Stimulated activated CD8-positive, alpha-beta memory T cell treated with anti-CD3 and anti-CD28 coated beads, Interleukin-7, amount 100 ng/mL, for 4 hours (primary cell): Measurements from ENCODE around the gene WASHC2A.
"Not testable (repeated sequence)": the region's sequence is repeated elsewhere in the genome, so short reads cannot be mapped to it uniquely, and the experiment has no call there.

ENCODE experiments used
- DNase-seq, 2 donors: peaks; one replicate each; pipeline ENCODE4 v3.0.0-alpha.2; 2020; ENCODE audit warnings: low read depth in 2 of 2

WASHC2A gene

DNA sequence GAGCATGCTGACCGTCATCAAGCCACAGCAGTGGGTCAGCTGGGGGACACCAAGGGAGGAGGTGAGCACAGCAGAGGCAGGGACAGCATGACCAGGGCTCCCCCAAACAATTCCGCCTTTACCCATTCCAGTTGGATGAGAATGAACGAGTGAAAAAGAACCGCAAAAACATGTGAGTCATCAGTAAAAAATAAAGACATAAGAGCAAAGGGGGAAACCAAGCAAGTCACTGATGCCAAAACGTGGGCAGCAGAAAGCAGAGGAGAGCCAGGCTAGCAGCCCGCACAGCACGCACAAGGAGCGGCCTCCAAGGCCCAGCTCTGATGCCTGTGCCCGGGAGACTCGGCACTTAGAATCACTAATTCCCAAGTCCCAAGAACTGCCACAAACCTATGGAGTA lies 7.8 kb upstream of the WASHC2A start:
- not testable (repeated sequence) for DNase-seq

DNA sequence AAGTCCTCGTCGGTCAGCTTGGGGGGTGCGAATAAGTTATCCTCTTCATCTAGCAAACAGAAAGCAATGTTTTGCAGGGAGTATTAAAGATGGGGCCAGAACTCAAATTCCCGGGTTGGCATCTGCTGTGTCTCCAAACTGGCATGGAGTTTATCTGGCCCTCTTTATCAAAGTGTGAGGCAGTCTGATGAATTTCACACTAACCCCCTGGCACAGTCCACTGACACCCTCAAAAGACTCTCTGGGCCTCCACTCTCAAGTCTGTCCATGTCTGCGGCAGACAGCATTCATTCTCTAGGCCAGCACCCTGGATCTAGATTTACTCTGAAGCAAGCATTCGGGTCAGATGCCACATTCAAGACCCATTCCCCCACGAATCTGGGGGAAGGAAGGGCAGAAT lies 6.2 kb upstream of the WASHC2A start:
- not testable (repeated sequence) for DNase-seq

DNA sequence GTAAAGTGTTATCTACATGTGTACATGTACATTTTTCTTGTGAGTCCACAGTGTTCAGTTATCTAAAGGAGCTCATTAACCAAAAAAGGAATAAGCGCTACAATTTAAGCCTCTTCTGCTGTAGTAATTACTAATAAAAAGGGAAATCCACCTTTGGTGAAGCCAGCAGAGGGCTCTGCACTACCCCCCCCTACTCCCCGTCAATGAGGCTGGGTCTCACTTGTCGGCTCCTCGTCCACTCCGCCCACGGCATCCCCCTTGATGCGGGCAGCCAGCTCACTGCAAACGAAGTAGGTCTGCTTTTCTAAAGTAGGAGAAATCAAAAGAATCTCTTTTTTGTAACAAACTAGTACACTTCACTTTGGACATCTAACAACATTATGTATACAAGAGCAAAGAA lies 4.7 kb upstream of the WASHC2A start:
- DNase-seq: no peak

DNA sequence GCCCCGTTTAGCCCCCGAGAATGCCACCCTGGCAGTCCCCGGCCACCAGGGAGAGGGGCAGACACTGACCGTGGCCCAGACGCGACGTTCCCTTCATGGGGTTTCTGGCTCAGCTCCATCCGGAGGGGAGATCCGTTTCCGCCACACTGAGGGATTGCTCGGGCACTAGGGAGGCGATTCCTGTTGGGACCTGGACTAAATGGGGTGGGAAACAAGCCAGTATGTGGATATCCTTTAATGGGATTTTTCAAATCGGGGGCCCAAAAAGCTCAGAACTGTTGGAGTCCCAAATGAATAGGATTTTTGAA lies 552 bp downstream of the WASHC2A start:
- not testable (repeated sequence) for DNase-seq

DNA sequence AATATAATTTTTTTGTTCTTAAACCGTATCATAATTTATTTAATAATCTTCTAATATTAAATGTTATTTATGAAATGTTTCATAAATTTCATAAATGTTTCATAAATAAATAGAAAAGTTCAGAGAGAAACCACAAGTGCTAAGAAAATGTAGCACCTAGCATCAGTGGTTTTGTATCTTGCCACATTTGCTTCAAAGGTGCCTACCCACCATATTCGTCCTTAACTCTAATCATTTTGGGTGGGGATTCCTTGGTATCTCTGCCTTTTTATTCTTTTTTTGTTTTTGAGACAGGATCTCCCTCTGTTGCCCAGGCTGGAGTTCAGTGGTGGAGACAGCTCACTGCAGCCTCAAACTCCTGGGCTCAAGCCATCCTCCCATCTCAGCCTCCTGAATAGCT lies 7.4 kb downstream of the WASHC2A start:
- not testable (repeated sequence) for DNase-seq

DNA sequence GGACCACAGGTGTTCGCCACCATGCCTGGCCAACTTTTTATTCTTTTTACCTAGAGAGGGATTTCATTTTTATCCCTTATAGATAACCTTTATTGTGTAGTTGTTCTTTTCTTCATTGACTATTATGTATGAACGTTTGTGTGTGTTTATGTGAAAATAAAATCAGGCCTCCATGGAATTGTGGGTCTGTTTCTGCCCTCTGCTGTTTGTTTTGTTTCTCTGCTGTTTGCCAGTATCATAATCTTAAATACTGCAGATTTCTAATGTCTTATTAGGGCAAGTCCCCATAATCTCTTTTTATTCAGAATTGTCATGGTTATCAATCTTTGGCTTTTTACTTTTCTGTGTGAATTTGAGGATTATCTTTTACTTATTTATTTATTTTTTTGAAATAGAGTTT lies 7.8 kb downstream of the WASHC2A start:
- DNase-seq: not testable (repeated sequence)

DNA sequence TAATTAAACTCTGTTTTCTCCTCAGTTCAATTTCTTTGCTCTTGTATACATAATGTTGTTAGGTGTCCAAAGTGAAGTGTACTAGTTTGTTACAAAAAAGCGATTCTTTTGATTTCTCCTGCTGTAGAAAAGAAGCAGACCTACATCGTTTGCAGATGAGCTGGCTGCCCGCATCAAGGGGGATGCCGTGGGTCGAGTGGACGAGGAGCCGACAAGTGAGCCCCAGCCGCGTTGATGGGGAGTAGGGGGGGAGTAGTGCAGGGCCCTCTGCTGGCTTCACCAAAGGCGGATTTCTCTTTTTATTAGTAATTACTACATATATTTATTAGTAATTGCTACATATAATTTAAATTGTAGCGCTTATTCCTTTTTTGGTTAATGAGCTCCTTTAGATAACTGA lies 23.6 kb downstream of the WASHC2A start:
- not testable (repeated sequence) for DNase-seq

DNA sequence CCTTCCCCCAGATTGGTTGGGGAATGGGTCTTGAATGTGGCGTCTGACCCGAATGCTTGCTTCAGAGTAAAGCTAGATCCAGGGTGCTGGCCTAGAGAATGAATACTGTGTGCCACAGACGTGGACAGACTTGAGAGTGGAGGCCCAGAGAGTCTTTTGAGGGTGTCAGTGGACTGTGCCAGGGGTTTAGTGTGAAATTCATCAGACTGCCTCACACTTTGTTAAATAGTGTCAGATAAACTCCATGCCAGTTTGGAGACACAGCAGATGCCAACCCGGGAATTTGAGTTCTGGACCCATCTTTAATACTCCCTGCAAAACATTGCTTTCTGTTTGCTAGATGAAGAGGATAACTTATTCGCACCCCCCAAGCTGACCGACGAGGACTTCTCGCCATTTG lies 25.2 kb downstream of the WASHC2A start:
- DNase-seq: not testable (repeated sequence)

DNA sequence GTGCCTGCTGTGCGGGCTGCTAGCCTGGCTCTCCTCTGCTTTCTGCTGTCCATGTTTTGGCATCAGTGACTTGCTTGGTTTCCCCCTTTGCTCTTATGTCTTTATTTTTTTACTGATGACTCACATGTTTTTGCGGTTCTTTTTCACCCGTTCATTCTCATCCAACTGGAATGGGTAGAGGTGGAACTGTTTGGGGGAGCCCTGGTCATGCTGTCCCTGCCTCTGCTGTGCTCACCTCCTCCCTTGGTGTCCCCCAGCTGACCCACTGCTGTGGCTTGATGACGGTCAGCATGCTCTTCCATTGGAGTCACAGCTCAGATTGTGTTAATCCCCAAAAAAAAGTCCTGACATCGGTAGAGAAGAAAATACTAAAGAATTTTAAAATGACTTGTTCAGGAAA lies 26.9 kb downstream of the WASHC2A start:
- not testable (repeated sequence) for DNase-seq

DNA sequence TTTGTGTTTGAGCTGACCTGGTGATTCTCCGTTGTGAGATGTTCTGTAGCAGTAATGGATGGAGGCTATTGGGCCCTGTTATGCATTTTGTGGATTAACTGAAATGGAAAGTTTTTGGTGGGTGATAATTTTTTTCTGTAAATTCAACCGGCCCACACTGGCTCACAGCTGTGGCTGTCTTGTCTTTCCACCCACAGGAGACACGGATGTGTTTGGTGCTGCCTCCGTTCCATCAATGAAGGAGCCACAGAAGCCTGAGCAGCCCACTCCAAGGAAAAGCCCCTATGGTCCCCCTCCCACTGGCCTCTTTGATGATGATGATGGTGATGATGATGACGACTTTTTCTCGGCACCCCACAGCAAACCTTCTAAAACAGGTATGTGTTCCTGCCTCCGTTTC lies 27.6 kb downstream of the WASHC2A start:
- DNase-seq: not testable (repeated sequence)

DNA sequence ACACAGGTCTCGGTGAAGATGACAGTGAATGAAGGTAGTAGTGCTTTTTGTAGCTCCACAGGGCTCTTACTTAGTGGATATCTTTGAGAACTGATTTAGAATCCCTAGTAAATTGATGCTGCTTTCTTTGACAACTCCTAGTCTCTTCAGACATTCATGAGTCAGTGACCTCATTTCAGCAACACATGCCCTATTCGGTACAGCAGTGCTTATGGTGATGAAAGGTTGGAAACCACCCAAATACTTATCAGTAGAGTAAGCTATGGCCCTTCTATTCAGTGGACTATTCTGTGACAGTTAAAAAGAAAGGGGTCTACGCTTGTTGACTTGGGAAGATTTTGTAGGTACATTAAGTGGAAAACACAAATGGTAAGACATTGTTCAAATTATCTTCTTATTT lies 29.0 kb downstream of the WASHC2A start:
- not testable (repeated sequence) for DNase-seq

DNA sequence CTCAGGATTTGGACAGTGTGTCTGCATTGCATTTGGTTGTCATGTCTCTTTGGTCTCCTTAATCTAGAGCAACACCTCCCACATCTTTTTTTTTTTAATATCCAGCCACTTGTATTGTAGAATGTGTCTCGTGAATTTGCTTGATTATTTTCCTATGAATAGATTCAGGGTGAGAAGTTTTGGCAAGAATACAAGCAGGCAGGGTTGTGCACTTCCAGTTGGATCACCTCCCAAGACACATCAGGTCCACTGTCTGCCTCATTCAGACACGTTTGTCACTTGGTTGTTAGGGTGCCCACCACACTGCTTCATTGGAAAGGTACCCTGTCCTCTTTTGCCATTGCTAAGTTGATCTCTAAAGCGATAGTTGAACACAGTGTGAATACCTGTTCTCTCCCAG lies 30.9 kb downstream of the WASHC2A start:
- not testable (repeated sequence) for DNase-seq

DNA sequence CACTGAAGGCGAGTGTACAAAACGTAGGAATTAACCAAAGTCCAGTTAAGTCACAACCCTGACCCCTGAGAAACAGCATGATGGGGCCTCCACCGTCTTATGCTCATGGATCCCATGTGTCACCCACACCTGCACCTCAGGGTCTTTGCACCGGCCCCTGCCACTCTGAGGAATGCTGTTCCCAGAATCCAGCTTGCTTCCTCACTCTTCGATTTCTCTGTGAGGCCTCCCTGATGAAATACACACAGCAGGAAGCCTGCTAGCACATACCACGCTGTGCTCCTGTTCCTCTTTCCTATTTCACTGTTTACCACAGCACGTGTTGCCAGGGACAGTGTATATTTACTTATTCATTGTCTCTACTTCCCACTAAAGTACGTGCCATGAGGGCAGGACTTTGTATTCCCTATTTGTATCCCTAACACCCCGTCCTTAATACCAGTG lies 33.4 kb downstream of the WASHC2A start:
- DNase-seq: not testable (repeated sequence)

DNA sequence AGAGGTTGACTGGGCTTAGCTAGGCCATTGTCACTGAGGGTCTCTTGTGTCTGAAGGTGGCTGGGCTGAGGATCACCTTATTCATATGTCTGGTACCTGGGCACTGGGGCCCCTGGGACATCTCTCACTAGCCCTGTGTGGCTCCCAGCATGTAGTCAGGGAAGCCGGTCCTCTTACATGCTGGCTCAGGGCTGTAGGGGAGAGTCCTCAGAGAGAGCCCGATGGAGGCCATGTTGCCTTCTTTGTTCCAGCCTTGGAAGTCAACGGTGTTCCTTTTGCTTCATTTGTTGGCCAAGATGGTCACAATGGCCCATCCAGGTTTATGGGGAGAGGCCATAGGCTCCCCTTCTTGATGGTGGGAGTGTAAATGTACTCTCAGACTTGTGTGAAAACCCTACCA lies 34.0 kb downstream of the WASHC2A start:
- not testable (repeated sequence) for DNase-seq

DNA sequence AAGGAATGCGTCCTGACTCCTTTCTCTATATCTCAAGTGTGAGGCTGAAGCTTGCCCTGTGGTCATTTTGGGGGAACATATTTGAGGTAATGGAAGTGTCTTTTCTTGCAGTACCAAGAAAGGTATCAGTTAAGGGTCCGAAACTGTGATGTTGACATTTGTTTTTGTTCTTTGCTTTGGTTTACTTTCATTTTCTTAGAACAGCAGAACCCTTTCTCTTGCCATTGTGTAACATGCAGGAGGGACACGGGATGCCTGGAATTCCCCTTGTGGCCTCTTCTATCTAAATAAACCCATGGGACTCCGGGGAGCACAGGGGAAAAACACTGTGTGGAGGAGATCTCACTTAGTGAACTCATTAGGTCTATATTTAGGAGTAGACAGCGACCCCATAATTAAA lies 34.5 kb downstream of the WASHC2A start:
- not testable (repeated sequence) for DNase-seq

DNA sequence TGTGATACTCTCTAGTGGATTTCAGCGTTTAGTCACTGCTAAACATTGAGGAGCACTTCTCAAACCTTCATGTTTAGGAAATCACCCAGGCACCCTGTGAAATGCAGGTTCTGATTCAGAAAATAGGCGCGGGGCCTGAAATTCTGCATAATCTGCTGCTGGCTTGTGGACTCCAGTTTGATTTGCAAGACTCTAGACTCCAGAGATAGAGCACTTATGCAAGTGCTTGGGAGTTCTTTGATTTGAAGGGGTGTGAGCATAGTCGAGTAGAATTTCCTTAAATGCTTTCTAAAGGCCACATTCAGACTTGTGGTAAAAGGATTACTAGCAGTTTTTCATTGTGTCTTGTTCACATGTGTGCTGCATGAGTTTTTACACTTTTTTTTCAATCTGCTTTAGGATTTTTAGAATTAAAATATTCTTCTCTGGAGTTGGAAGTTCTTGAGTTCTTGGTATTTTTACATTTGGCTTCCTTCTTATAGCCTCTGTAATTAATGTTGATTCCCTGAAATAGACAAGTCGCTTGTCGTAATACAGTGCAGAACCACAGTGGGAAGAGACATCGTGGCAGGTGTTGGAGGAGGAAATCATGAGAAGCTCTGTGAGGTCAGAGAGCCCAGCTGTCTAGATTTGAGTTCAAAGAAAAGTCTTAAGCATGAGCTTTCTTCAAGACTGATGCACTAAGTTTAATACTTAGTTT lies 41.4 kb downstream of the WASHC2A start:
- DNase-seq: not testable (repeated sequence)

DNA sequence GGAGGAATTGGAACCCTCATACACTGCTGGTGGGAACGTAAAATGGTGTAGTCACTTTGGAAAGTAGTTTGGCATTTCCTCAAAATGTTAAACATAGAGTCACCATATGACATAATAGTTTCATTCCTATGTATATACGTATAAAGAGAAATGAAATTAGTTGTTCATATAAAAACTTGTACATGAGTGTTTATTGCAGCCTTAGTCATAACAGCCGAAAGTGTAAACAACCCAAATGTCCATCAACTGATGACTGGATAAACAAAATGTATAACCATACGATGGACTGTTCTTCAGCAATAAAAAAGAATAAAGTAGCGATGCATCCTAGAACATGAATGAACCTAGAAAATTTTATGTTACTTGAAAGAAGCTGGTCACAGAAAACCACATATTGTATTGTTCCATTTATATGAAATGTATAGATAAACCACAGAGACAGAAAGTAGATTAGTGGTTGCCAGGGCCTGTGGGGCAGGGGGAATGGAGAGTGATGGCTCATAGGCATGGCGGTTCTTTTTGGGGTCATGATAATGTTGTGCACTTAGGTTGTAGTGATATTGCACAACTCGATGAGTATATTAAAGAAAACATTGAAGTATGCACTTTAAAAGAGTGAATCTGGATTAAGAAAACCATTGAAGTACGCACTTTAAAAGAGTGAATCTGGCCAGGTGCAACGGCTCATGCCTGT lies 44.8 kb downstream of the WASHC2A start:
- DNase-seq: not testable (repeated sequence)

DNA sequence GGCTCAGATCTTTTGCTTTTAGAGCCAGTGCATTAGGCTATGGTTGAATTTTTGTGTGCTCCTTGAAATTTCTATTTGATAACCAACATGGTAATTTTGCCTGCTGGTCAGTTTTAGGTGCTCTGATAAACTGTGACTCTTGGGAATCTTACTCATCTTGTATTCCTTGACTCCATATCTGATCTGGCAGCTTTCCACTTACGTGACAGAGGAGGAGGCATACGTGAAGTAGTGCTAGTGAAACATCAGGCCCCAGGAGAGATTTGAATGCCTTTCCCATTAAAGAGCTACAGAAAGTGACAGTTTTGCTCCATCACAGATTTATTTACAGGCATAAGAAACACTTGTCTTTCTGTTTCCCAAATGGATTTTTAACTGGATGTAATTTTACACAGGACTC lies 59.0 kb downstream of the WASHC2A start:
- DNase-seq: not testable (repeated sequence)

DNA sequence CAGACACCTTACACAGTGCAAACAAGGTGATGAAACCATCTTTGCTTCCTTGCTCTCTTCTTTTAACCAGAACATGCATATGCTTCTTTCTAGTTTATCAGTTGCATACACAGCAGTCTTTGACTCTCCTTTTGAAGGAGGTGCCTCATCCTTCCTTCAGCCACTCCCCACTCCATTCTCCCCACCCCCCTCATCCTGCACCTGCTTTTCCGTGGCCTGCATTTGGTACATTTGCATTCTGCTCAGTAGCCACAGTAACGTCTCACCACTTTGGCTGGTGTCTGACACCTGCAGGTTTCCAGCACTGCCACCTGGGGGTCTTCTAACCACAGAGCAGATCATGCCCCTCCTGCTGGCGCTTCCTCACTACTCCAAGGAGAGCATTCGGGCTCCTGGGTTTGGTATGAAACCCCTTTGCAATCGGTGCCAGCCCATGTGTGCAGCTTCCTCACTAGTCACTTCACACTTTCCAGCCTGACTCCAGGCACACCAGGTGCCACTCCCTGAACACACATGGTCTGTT lies 60.1 kb downstream of the WASHC2A start:
- DNase-seq: not testable (repeated sequence)

DNA sequence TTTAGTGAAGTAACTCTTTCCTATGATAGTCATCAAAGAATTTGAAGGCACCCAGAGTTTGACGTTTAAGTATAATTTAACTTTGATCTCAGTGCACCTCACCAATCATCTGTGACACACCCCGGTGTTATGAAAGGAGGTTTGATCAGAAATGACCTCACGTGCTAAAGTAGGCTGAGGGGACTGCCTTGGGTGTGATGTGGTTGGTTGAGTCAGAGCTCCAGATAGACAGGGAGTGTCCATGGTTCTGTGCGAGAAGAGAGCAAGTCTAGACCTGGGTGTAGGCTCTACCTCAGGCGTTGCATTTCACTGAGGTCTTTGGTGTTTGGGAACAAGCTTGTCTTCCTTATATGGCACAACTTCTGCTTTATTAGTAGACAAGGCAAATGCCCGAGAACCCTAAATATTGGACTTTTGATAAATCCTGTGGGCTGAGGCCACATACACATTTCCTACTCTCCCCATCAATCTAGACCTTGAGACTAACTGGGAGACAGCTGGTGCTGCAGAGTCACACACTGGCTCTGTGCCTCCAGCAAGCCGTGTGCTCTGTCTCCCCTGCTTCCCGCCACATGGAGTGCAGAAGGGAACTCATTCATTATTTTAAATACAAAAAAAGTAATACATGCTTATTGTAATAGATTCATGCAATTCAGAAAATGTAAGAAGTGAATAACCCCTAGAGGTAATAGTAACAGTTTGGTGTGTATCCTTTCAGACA lies 63.7 kb downstream of the WASHC2A start:
- DNase-seq: not testable (repeated sequence)

DNA sequence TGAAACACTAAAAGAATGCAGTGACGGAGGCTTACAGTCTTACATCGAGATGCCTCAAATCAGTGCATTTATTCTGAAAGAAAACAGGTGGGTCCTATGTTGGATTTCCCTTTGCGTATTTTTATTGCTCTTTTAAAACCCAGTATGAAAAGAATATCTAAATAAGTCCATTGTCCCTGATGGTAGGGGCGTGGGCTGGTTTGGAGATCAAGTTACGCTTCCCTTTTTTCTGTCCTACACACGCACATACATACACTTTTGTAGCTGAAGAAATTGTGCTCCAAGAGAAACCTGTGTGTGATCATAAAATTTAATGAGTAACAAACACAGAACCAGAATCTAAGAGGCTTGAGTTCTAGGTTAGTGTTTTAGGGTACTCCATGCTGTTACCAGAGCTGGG lies 64.6 kb downstream of the WASHC2A start:
- not testable (repeated sequence) for DNase-seq

DNA sequence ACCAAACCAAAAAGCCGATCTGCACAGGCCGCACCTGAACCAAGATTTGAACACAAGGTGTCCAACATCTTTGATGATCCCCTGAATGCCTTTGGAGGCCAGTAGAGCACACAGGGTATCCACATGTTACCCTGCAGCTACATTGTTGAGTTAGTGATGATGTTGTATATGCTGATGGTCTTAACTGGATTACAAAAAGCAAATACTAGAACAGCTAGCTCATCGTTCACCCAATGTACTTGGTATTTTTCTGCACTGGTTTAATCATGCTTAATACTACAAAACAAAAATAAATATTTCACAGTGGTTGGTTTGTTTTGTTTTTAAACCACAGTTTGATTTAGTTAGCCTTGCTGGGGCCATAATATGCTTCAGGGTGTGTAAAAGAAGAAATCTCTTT lies 65.1 kb downstream of the WASHC2A start:
- DNase-seq: not testable (repeated sequence)
